NCI-H524 (cell line): ENCODE measurements around the gene ATP9A.
"Not testable (repeated sequence)": the region's sequence is repeated elsewhere in the genome, so short reads cannot be mapped to it uniquely, and the experiment has no call there.

ENCODE experiments used
- DNase-seq, 2 experiments: peaks; one replicate each; lab custom pipeline; 2025; lab: John Stamatoyannopoulos, UW

Gene ATP9A

GRCh38 chr20:51688600-51689244, 79.5 kb downstream of the ATP9A start:
- DNase-seq = no peak

- no peak for DNase-seq
Measured at GRCh38 chr20:51687630-51688029, 80.6 kb downstream of the ATP9A start.

GRCh38 chr20:51687108-51687507, 81.1 kb downstream of the ATP9A start:
- DNase-seq = no peak

- DNase-seq = not testable (repeated sequence)
Measured at GRCh38 chr20:51685494-51685893, 82.7 kb downstream of the ATP9A start.

- peak in 1 of 2 experiments; percentile 50 for DNase-seq
Measured at GRCh38 chr20:51680067-51680749, 88.0 kb downstream of the ATP9A start.

- no peak for DNase-seq
Measured at GRCh38 chr20:51679254-51679921, 88.8 kb downstream of the ATP9A start.

GRCh38 chr20:51678026-51678697, 90.0 kb downstream of the ATP9A start:
- peak; percentile 87 to 90 for DNase-seq

GRCh38 chr20:51668947-51669346, 99.2 kb downstream of the ATP9A start:
- DNase-seq = no peak

GRCh38 chr20:51668515-51668914, 99.7 kb downstream of the ATP9A start:
- DNase-seq = no peak

GRCh38 chr20:51667491-51667890, 100.7 kb downstream of the ATP9A start:
- DNase-seq = no peak

GRCh38 chr20:51667002-51667408, 101.2 kb downstream of the ATP9A start:
- no peak for DNase-seq

GRCh38 chr20:51666126-51666525, 102.1 kb downstream of the ATP9A start:
- no peak for DNase-seq

GRCh38 chr20:51665543-51666118, 102.6 kb downstream of the ATP9A start:
- no peak for DNase-seq

- no peak for DNase-seq
Measured at GRCh38 chr20:51661609-51662178, 106.5 kb downstream of the ATP9A start.

- DNase-seq = no peak
Measured at GRCh38 chr20:51660672-51661608, 107.2 kb downstream of the ATP9A start.

- DNase-seq = no peak
Measured at GRCh38 chr20:51659491-51660050, 108.6 kb downstream of the ATP9A start.

GRCh38 chr20:51656726-51657260, 111.4 kb downstream of the ATP9A start:
- DNase-seq = no peak

GRCh38 chr20:51656089-51656488, 112.1 kb downstream of the ATP9A start:
- DNase-seq = not testable (repeated sequence)

GRCh38 chr20:51654495-51654894, 113.7 kb downstream of the ATP9A start:
- DNase-seq = no peak

GRCh38 chr20:51654060-51654459, 114.1 kb downstream of the ATP9A start:
- no peak for DNase-seq
